GM15510 (cell line): ENCODE measurements around the gene OR6K2.

ENCODE experiments used
- POLR2A ChIP-seq: IDR thresholded peaks from 3 replicates; pipeline ENCODE4 v1.6.1; 2011; ENCODE audit warnings: borderline replicate concordance; ENCODE audit not compliant: insufficient read length; ENCODE audit errors: extremely low read depth

The OR6K2 gene

GRCh38 chr1:158691907-158692306, 8.5 kb downstream of the OR6K2 start:
- no peak for TF ChIP-seq POLR2A

GRCh38 chr1:158689875-158690274, 10.6 kb downstream of the OR6K2 start:
- TF ChIP-seq POLR2A, result no peak

GRCh38 chr1:158689110-158689509, 11.3 kb downstream of the OR6K2 start:
- no peak for TF ChIP-seq POLR2A

- TF ChIP-seq POLR2A, result no peak
Measured at GRCh38 chr1:158687037-158687436, 13.4 kb downstream of the OR6K2 start.

GRCh38 chr1:158686111-158687009, 14.1 kb downstream of the OR6K2 start, which contains the start of gene SPTA1:
Gene SPTA1, minus strand, starts transcription at chr1:158686715. Its CDS starts 198 bp downstream, at chr1:158686517.
- no peak for TF ChIP-seq POLR2A

GRCh38 chr1:158685085-158685484, 15.4 kb downstream of the OR6K2 start:
- no peak for TF ChIP-seq POLR2A

- no peak for TF ChIP-seq POLR2A
Measured at GRCh38 chr1:158681606-158682005, 18.8 kb downstream of the OR6K2 start.

- TF ChIP-seq POLR2A, result no peak
Measured at GRCh38 chr1:158679289-158679688, 21.2 kb downstream of the OR6K2 start.

- TF ChIP-seq POLR2A, result no peak
Measured at GRCh38 chr1:158675563-158676323, 24.7 kb downstream of the OR6K2 start.

- no peak for TF ChIP-seq POLR2A
Measured at GRCh38 chr1:158674302-158674701, 26.1 kb downstream of the OR6K2 start.

GRCh38 chr1:158666037-158666436, 34.4 kb downstream of the OR6K2 start:
- no peak for TF ChIP-seq POLR2A

GRCh38 chr1:158654571-158654970, 45.9 kb downstream of the OR6K2 start:
- no peak for TF ChIP-seq POLR2A

- no peak for TF ChIP-seq POLR2A
Measured at GRCh38 chr1:158654086-158654485, 46.4 kb downstream of the OR6K2 start.

- TF ChIP-seq POLR2A, result no peak
Measured at GRCh38 chr1:158652721-158653334, 47.6 kb downstream of the OR6K2 start.
